K562 (cell line): ENCODE measurements around the gene PRELID1. TPM values are rescaled to one million over a fixed set of nuclear protein-coding genes. Genes with fewer than 3 reads are reported as not detected.

Experiments used
- BHLHE40 ChIP-seq: IDR thresholded peaks from 2 replicates; pipeline ENCODE4 v1.6.1; 2011; ENCODE audit warnings: low read length, improper control_type of control experiment
- CEBPZ ChIP-seq: fragments of 150-350 bp; IDR thresholded peaks from 2 replicates; pipeline ENCODE4 v1.6.1; 2014; ENCODE audit warnings: low read depth, mild to moderate bottlenecking, low read length, borderline replicate concordance
- CREB1 ChIP-seq, 2 experiments: sonication (generic) in 1 of 2; formaldehyde crosslinking in 1 of 2; IDR thresholded peaks; 2 replicates each; pipeline versions ENCODE4 v1.6.1 to v1.8.0; 2012 to 2022; ENCODE audit warnings: inconsistent platforms in 1 of 2, mild to moderate bottlenecking in 1 of 2, missing genetic modification reagents in 1 of 2, moderate library complexity in 1 of 2
- FOSL1 ChIP-seq: fragments of 200-800 bp; sonication (Bioruptor generic); conservative IDR thresholded peaks from 2 replicates; pipeline ENCODE4 v1.6.1; 2016; ENCODE audit warnings: missing genetic modification characterization, missing compliant biosample characterization
- MEF2D ChIP-seq: conservative IDR thresholded peaks from 2 replicates; pipeline ENCODE4 v1.6.1; 2016; ENCODE audit warnings: low read depth, missing genetic modification characterization, missing compliant biosample characterization
- PRPF4 ChIP-seq: fragments of 200-400 bp; formaldehyde crosslinking; IDR thresholded peaks from one replicate; pipeline ENCODE4 v1.6.1; 2017; ENCODE audit warnings: low read length, low read depth, mild to moderate bottlenecking; ENCODE audit not compliant: insufficient read depth, poor library complexity, severe bottlenecking
- PTRF ChIP-seq: fragments of 450-650 bp; IDR thresholded peaks from 2 replicates; pipeline ENCODE4 v1.6.1; 2016; ENCODE audit warnings: mild to moderate bottlenecking, missing genetic modification characterization, missing compliant biosample characterization
- SFPQ ChIP-seq: fragments of 200-400 bp; formaldehyde crosslinking; IDR thresholded peaks from 2 replicates; pipeline ENCODE4 v1.6.1; 2017; ENCODE audit warnings: mild to moderate bottlenecking, low read depth, low read length, moderate library complexity
- SRSF1 ChIP-seq: fragments of 200-400 bp; formaldehyde crosslinking; IDR thresholded peaks from 2 replicates; pipeline ENCODE4 v1.6.1; 2017; ENCODE audit warnings: mild to moderate bottlenecking, low read depth, low read length, moderate library complexity
- TFE3 ChIP-seq: fragments of 450-650 bp; formaldehyde crosslinking; IDR thresholded peaks from 2 replicates; pipeline ENCODE4 v1.4.0; 2020; ENCODE audit warnings: mild to moderate bottlenecking, mixed read lengths
- ZNF175 ChIP-seq: fragments of 200-800 bp; sonication (Bioruptor generic); IDR thresholded peaks from 2 replicates; pipeline ENCODE4 v1.6.1; 2016; ENCODE audit warnings: low read depth, mild to moderate bottlenecking, missing genetic modification characterization, missing compliant biosample characterization
- polyA plus RNA-seq, 8 experiments: library from polyadenylated mRNA; depleted of rRNA in 4 of 8; stranded (reverse) in 5 of 8; unstranded in 3 of 8; fragments of >200 nt; fragmentation: Nextera tagmentation in 2 of 8; fragmentation: Illumina TruSeq in 1 of 8; extraction: Ambion mirVana in 2 of 8; extraction: Trizol in 1 of 8; gene quantifications; 2 replicates each; pipeline versions ENCODE4 v1.2.1 to v1.2.3, GENCODE V29; 2011 to 2014; ENCODE audit warnings: inconsistent platforms in 1 of 8, missing spikeins in 1 of 8
- total RNA-seq, 7 experiments: library from RNA; depleted of rRNA in 6 of 7; stranded (reverse); fragments of >200 nt in 6 of 7; fragmentation: Illumina TruSeq in 2 of 7; extraction: Trizol in 2 of 7; gene quantifications; 2 replicates each; pipeline versions ENCODE4 v1.2.1 to v1.2.3, GENCODE V29; 2011 to 2021; ENCODE audit warnings: low replicate concordance in 1 of 7
- TF ChIP-seq, protein P1 (sequence below): fragments of 450-650 bp; IDR thresholded peaks from one replicate; pipeline ENCODE4 v1.6.1; 2018; ENCODE audit warnings: mild to moderate bottlenecking, moderate library complexity; ENCODE audit not compliant: partially characterized antibody
- TF ChIP-seq, protein P2 (sequence below): sonication (generic); formaldehyde crosslinking; IDR thresholded peaks from 2 replicates; pipeline ENCODE4 v1.8.0; 2022; ENCODE audit warnings: missing genetic modification reagents, mild to moderate bottlenecking, borderline replicate concordance
- TF ChIP-seq, protein P3 (sequence below): fragments of 250-450 bp; sonication (Bioruptor Pico); IDR thresholded peaks from 2 replicates; pipeline ENCODE4 v1.5.0; 2021

The PRELID1 gene
- total and polyA plus RNA-seq, 9 of the 15 experiments (the other 6 are each of a cell fraction or from before 2014, with no cell fraction given), result 40.1 to 484 (median 340) TPM

- TF ChIP-seq CEBPZ, result no peak
- TF ChIP-seq SRSF1, result no peak
- no peak for TF ChIP-seq TFE3 (CRISPR knock-in tag)
- TF ChIP-seq FOSL1 (tag), result no peak
- TF ChIP-seq ZNF175 (CRISPR knock-in tag), result no peak
- TF ChIP-seq SFPQ, result no peak
- TF ChIP-seq, protein P1, sequence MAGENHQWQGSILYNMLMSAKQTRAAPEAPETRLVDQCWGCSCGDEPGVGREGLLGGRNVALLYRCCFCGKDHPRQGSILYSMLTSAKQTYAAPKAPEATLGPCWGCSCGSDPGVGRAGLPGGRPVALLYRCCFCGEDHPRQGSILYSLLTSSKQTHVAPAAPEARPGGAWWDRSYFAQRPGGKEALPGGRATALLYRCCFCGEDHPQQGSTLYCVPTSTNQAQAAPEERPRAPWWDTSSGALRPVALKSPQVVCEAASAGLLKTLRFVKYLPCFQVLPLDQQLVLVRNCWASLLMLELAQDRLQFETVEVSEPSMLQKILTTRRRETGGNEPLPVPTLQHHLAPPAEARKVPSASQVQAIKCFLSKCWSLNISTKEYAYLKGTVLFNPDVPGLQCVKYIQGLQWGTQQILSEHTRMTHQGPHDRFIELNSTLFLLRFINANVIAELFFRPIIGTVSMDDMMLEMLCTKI, result no peak
- no peak for TF ChIP-seq CREB1 (IDR thresholded peaks at IDR 0.05)
- TF ChIP-seq CREB1 (CRISPR knock-in tag; IDR thresholded peaks at IDR 0.05), result no peak
- no peak for TF ChIP-seq PRPF4
- TF ChIP-seq, protein P2, sequence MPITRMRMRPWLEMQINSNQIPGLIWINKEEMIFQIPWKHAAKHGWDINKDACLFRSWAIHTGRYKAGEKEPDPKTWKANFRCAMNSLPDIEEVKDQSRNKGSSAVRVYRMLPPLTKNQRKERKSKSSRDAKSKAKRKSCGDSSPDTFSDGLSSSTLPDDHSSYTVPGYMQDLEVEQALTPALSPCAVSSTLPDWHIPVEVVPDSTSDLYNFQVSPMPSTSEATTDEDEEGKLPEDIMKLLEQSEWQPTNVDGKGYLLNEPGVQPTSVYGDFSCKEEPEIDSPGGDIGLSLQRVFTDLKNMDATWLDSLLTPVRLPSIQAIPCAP (CRISPR knock-in tag), result no peak
- no peak for TF ChIP-seq PTRF (tag)
- no peak for TF ChIP-seq MEF2D
- TF ChIP-seq, protein P3, sequence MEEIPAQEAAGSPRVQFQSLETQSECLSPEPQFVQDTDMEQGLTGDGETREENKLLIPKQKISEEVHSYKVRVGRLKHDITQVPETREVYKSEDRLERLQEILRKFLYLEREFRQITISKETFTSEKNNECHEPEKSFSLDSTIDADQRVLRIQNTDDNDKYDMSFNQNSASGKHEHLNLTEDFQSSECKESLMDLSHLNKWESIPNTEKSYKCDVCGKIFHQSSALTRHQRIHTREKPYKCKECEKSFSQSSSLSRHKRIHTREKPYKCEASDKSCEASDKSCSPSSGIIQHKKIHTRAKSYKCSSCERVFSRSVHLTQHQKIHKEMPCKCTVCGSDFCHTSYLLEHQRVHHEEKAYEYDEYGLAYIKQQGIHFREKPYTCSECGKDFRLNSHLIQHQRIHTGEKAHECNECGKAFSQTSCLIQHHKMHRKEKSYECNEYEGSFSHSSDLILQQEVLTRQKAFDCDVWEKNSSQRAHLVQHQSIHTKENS (CRISPR knock-in tag), result no peak
- no peak for TF ChIP-seq BHLHE40
Measured at GRCh38 chr5:177309351-177310191, 6.0 kb downstream of the PRELID1 start (continued).
